HCT116 (cell line): ENCODE data around the gene ANXA2. TPM values are rescaled to one million over a fixed set of nuclear protein-coding genes. Genes with fewer than 3 reads are reported as not detected.

ENCODE experiments used
- ATAC-seq: fragments of 200-7000 bp; cut with Tn5 transposase; 2 replicates; pipeline ENCODE4 v1.9.1; 2020; ENCODE audit warnings: mild to moderate bottlenecking, moderate library complexity
- BruUV-seq: library from RNA; stranded (reverse); fragments of 400-500 nt; replicated peaks from 2 replicates; lab custom pipeline; 2021; lab: Mats Ljungman, UMichigan
- CTCF ChIA-PET: fragments of 300-600 bp; sonication (Branson Sonifier 250); formaldehyde crosslinking; loops from one replicate; lab custom pipeline; 2021; ENCODE audit warnings: antibody characterized with exemption; lab: Charles Lee
- POLR2A ChIA-PET: fragments of 300-600, 350-600 bp; sonication (Branson Sonifier 250); formaldehyde crosslinking; loops from one replicate; lab custom pipeline; 2021; ENCODE audit warnings: antibody characterized with exemption; lab: Charles Lee
- RAD21 ChIA-PET, 2 experiments: fragments of 300-600 bp; sonication (Branson Sonifier 250); formaldehyde crosslinking; loops; one replicate each; lab custom pipeline; 2023; ENCODE audit warnings: low total read pairs in 2 of 2; ENCODE audit not compliant: uncharacterized antibody in 2 of 2, unreplicated experiment in 2 of 2, low non-redundant PET in 1 of 2; lab: Charles Lee
- DNase-seq: peaks from one replicate; pipeline ENCODE4 v3.0.0-alpha.2; 2010; ENCODE audit warnings: low read depth, low spot score
- H2AFZ ChIP-seq: fragments of 200-600 bp; shearing (Covaris generic), sonication (generic); 2 replicates; pipeline ENCODE4 v1.6.1; 2017; ENCODE audit warnings: low read depth, mixed run types, mixed read lengths, antibody characterized with exemption, low read length; ENCODE audit not compliant: poor library complexity, severe bottlenecking
- H3K27ac ChIP-seq: 2 replicates; pipeline ENCODE4 v1.5.1; 2012; ENCODE audit warnings: low read depth, low read length
- H3K27me3 ChIP-seq: fragments of 200-600 bp; sonication (generic); 2 replicates; pipeline ENCODE4 v1.6.1; 2016; ENCODE audit warnings: mixed run types, low read length, mixed read lengths; ENCODE audit not compliant: insufficient read depth
- H3K36me3 ChIP-seq, 2 experiments: fragments of 200-500 bp in 1 of 2; fragments of 200-600 bp in 1 of 2; sonication (Bioruptor generic) in 1 of 2; sonication (generic) in 1 of 2; 2 replicates each; pipeline versions ENCODE4 v1.5.1 to v1.6.1; 2014 to 2016; ENCODE audit warnings: low read length in 2 of 2, inconsistent platforms in 1 of 2, mixed read lengths in 1 of 2, mixed run types in 1 of 2; ENCODE audit not compliant: insufficient read depth in 2 of 2, control insufficient read depth in 1 of 2
- H3K4me1 ChIP-seq, 2 experiments: fragments of 200-600 bp in 1 of 2; sonication (generic) in 1 of 2; 2 replicates each; pipeline versions ENCODE4 v1.5.1 to v1.6.1; 2012 to 2017; ENCODE audit warnings: low read length in 2 of 2, inconsistent platforms in 1 of 2, mild to moderate bottlenecking in 1 of 2, mixed read lengths in 1 of 2, mixed run types in 1 of 2, moderate library complexity in 1 of 2; ENCODE audit not compliant: insufficient read depth in 2 of 2, control insufficient read depth in 1 of 2
- H3K4me2 ChIP-seq: fragments of 200-600 bp; sonication (generic); 2 replicates; pipeline ENCODE4 v1.6.1; 2017; ENCODE audit warnings: mixed run types, low read length, mixed read lengths
- H3K4me3 ChIP-seq, 2 experiments: fragments of 200-600 bp in 1 of 2; sonication (generic) in 1 of 2; replicated peaks in 1 of 2; 2 replicates each; pipeline ENCODE4 v1.5.1; 2011 to 2016; ENCODE audit warnings: low read length in 2 of 2, control low read depth in 1 of 2, low read depth in 1 of 2, mild to moderate bottlenecking in 1 of 2, mixed read lengths in 1 of 2, mixed run types in 1 of 2
- H3K79me2 ChIP-seq: fragments of 200-600 bp; sonication (generic); 2 replicates; pipeline ENCODE4 v1.6.1; 2017; ENCODE audit warnings: mild to moderate bottlenecking, mixed run types, low read length, moderate library complexity, mixed read lengths; ENCODE audit not compliant: insufficient read depth
- H3K9ac ChIP-seq: fragments of 200-600 bp; sonication (generic); 2 replicates; pipeline ENCODE4 v1.6.1; 2016; ENCODE audit warnings: low read length, mixed read lengths
- H3K9me2 ChIP-seq: fragments of 200-600 bp; sonication (generic), shearing (Covaris generic); 2 replicates; pipeline ENCODE4 v1.6.1; 2017; ENCODE audit warnings: mixed run types, mild to moderate bottlenecking, moderate library complexity; ENCODE audit not compliant: insufficient read depth
- H3K9me3 ChIP-seq, 2 experiments: fragments of 200-500 bp in 1 of 2; fragments of 200-600 bp in 1 of 2; sonication (Bioruptor generic) in 1 of 2; sonication (generic) in 1 of 2; 2 replicates each; pipeline ENCODE4 v1.6.1; 2014 to 2017; ENCODE audit warnings: low read length in 2 of 2, mixed read lengths in 2 of 2, inconsistent platforms in 1 of 2, low read depth in 1 of 2, mild to moderate bottlenecking in 1 of 2, mixed run types in 1 of 2, moderate library complexity in 1 of 2; ENCODE audit not compliant: control insufficient read depth in 1 of 2, insufficient read depth in 1 of 2
- H4K20me1 ChIP-seq: fragments of 200-600 bp; sonication (generic), shearing (Covaris generic); 2 replicates; pipeline ENCODE4 v1.6.1; 2017; ENCODE audit warnings: mixed run types, mild to moderate bottlenecking, moderate library complexity; ENCODE audit not compliant: insufficient read depth
- CBX3 ChIP-seq: IDR thresholded peaks from 2 replicates; pipeline ENCODE4 v1.6.1; 2012; ENCODE audit warnings: low read depth
- CEBPB ChIP-seq: IDR thresholded peaks from 2 replicates; pipeline ENCODE4 v1.6.1; 2012; ENCODE audit warnings: low read depth
- EGR1 ChIP-seq: IDR thresholded peaks from 2 replicates; pipeline ENCODE4 v1.6.1; 2012; ENCODE audit warnings: low read depth
- EZH2 ChIP-seq: fragments of 200-600 bp; sonication (generic); IDR thresholded peaks from 2 replicates; pipeline ENCODE4 v1.6.1; 2017; ENCODE audit warnings: antibody characterized with exemption, mixed run types
- EZH2phosphoT487 ChIP-seq: fragments of 200-600 bp; IDR thresholded peaks from 2 replicates; pipeline ENCODE4 v1.6.1; 2018; ENCODE audit warnings: antibody characterized with exemption, borderline replicate concordance
- FOSL1 ChIP-seq: IDR thresholded peaks from 2 replicates; pipeline ENCODE4 v1.6.1; 2012; ENCODE audit warnings: low read depth
- JUND ChIP-seq: IDR thresholded peaks from 2 replicates; pipeline ENCODE4 v1.6.1; 2012
- MAX ChIP-seq: IDR thresholded peaks from 2 replicates; pipeline ENCODE4 v1.6.1; 2012
- POLR2AphosphoS5 ChIP-seq: IDR thresholded peaks from 2 replicates; pipeline ENCODE4 v1.6.1; 2011; ENCODE audit warnings: mild to moderate bottlenecking, low read depth, low read length, moderate library complexity
- RAD21 ChIP-seq: IDR thresholded peaks from 2 replicates; pipeline ENCODE4 v1.6.1; 2012; ENCODE audit warnings: low read depth, mild to moderate bottlenecking
- SIN3A ChIP-seq: IDR thresholded peaks from 2 replicates; pipeline ENCODE4 v1.6.1; 2012; ENCODE audit warnings: low read depth
- SP1 ChIP-seq: IDR thresholded peaks from 2 replicates; pipeline ENCODE4 v1.6.1; 2012; ENCODE audit warnings: low read depth
- YY1 ChIP-seq: IDR thresholded peaks from 2 replicates; pipeline ENCODE4 v1.6.1; 2011; ENCODE audit warnings: low read length, low read depth, moderate library complexity, mild to moderate bottlenecking; ENCODE audit not compliant: insufficient replicate concordance; ENCODE audit errors: extremely low read depth
- ZFX ChIP-seq: fragments of 450-650 bp; IDR thresholded peaks from 2 replicates; pipeline ENCODE4 v1.6.1; 2017
- ZNF274 ChIP-seq: fragments of 200-500 bp; sonication (Bioruptor generic); IDR thresholded peaks from 2 replicates; pipeline ENCODE4 v1.6.1; 2014; ENCODE audit warnings: mild to moderate bottlenecking, low read depth, low read length, inconsistent platforms
- intact Hi-C: fragments of 100-400 bp; cut with micrococcal nuclease; formaldehyde crosslinking; loops from 2 replicates; pipeline ENCODE4 v1.10.0; 2022
- total RNA-seq: library from RNA; stranded (reverse); gene quantifications from one replicate; pipeline ENCODE4 v1.2.1, GENCODE V29; 2021; ENCODE audit not compliant: unreplicated experiment
- TF ChIP-seq, protein P1 (sequence below): IDR thresholded peaks from 2 replicates; pipeline ENCODE4 v1.6.1; 2012
- TF ChIP-seq, protein P2 (sequence below): IDR thresholded peaks from 2 replicates; pipeline ENCODE4 v1.6.1; 2011; ENCODE audit warnings: mild to moderate bottlenecking, low read length, moderate library complexity; ENCODE audit not compliant: insufficient replicate concordance; ENCODE audit errors: extremely low read depth

ANXA2 gene
- total RNA-seq, 1 experiment from 2014 or later, result 1,298 TPM

DNA sequence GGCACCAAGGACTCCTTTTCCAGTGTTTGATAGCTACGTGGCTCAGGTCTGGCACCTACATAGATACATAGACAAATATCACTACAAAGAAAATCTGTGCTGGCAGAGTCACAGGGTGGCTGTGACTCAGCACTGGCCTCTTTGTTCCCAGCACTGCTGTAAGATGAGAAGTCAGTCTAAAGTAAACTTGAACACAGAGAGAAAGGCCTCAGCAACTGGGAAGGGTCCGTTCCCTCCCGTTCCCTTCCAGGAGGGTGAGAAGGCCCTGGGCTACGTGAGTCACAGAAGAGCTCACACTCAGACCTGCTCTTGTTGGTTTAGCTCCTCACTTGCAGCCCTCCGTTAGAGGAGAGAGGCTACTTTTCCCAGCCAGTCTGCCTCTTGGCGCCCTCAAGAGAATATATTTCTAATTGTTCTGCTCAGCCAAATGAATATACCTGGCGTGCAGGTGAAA, 23.1 kb downstream of the ANXA2 start (continued):
- TF ChIP-seq, protein P1, sequence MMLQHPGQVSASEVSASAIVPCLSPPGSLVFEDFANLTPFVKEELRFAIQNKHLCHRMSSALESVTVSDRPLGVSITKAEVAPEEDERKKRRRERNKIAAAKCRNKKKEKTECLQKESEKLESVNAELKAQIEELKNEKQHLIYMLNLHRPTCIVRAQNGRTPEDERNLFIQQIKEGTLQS, result no peak
- TF ChIP-seq YY1 (no peak), FOSL1 (peak; percentile 90), MAX (peak; percentile 40; the same call in 1 of the 2 replicates), ZFX (no peak), RAD21 (peak; percentile 27; the same call in 1 of the 2 replicates), CBX3 (peak; percentile 80; the same call in 1 of the 2 replicates), EGR1 (no peak)
- TF ChIP-seq, protein P2, sequence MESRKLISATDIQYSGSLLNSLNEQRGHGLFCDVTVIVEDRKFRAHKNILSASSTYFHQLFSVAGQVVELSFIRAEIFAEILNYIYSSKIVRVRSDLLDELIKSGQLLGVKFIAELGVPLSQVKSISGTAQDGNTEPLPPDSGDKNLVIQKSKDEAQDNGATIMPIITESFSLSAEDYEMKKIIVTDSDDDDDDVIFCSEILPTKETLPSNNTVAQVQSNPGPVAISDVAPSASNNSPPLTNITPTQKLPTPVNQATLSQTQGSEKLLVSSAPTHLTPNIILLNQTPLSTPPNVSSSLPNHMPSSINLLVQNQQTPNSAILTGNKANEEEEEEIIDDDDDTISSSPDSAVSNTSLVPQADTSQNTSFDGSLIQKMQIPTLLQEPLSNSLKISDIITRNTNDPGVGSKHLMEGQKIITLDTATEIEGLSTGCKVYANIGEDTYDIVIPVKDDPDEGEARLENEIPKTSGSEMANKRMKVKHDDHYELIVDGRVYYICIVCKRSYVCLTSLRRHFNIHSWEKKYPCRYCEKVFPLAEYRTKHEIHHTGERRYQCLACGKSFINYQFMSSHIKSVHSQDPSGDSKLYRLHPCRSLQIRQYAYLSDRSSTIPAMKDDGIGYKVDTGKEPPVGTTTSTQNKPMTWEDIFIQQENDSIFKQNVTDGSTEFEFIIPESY, result no peak
- TF ChIP-seq, all 23 proteins: peak for 10

DNA sequence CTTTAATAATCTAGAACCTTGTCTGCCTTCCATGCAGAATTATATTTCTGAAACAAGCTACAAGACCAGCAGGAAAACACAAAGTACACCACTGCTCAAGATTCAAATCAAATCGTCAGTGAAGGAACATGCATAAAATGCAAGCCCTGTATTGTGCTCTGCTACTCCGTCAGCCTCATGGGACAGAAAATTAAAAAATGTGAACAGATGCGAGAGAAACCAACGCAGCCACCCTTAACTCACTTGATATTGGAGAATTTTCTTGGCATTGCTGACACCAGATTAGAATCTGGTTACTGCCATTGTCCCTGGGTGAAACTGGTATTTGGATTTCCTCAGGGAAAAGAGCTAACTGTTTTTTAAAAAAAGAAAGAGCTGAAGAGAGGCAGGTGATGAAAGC, 23.6 kb downstream of the ANXA2 start:
- peaks cover 88 to 99% of the 10 kb centered on the region in 2 experiments for H3K4me1 ChIP-seq
- H3K27ac ChIP-seq, result peak overlapping the region; percentile 93
- no peaks in the 10 kb centered on the region for H3K27me3 ChIP-seq
- peak overlapping the region; percentile 65 for H3K4me2 ChIP-seq
- CTCF ChIA-PET, result interaction anchor here (1.2 kb wide), 1 partner anchor 15 kb away, joined by 5 read pairs; no protein-coding TSS in a partner anchor
- peak overlapping the region in 1 of 2 experiments; percentile 16; a peak in 2 of 4 replicates for H3K4me3 ChIP-seq
- no peaks in the 10 kb centered on the region for H3K9me2 ChIP-seq
- ATAC-seq, result no peak
- TF ChIP-seq SP1 (no peak), POLR2AphosphoS5 (no peak), CEBPB (no peak), RAD21 (no peak), EZH2 (no peak), ZFX (no peak), SIN3A (no peak), FOSL1 (no peak), EZH2phosphoT487 (no peak), ZNF274 (no peak), JUND (no peak)
- TF ChIP-seq, protein P1, result no peak
- RAD21 ChIA-PET, result interaction anchor here (0.9 to 1.0 kb wide), 3 partner anchors 20 to 108 kb away, joined by 3 read pairs; no protein-coding TSS in a partner anchor
- POLR2A ChIA-PET, result interaction anchor here (0.9 to 8.0 kb wide), 10 partner anchors 9 to 65 kb away, joined by 3 to 70 read pairs (median 4); partner anchors contain the start of gene ANXA2
- TSS peak; percentile 32 for BruUV-seq
- H2AFZ ChIP-seq, result no peak overlapping the region
- no peaks in the 10 kb centered on the region for H3K9me3 ChIP-seq
- intact Hi-C loops, result loop anchor here (1.0 to 5.0 kb wide), 2 partner anchors 19 to 103 kb away; partner anchors contain the start of gene ICE2
- H3K36me3 ChIP-seq, result peaks cover 7 to 52% of the 10 kb centered on the region in 2 experiments
- H4K20me1 ChIP-seq, result no peaks in the 10 kb centered on the region
- H3K9ac ChIP-seq, result peak overlapping the region; percentile 63
- H3K79me2 ChIP-seq, result peaks cover 100% of the 10 kb centered on the region
- DNase-seq, result no peak
